ENCODE measurements around the gene PRKD2. TPM values are rescaled to one million over a fixed set of nuclear protein-coding genes. Genes with fewer than 3 reads are reported as not detected.

PRKD2 gene
- total RNA-seq, 4 donors from 2014 or later = 21.0 to 36.1 (median 30.2) TPM

DNA sequence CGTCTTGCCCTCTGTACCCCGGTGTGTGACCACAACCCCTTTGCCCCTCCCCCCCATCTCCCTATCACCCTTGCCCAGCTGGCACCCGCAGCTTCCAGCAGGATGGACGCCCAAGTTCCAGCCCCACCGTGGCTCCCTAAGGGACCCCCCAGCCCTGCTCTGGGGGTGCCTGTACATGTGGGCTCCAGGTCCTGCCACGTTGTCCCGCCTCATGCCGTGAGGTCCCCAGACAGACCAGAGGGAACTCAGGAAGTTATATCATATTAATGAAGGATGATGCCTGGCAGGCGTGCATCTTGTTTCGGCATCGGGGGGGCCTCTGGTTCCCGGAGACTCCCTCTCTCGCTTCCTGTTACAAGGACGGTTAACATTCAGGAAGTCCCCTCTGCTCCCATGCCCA is 90.5 kb downstream of the PRKD2 start:
- TF ChIP-seq, protein P1, sequence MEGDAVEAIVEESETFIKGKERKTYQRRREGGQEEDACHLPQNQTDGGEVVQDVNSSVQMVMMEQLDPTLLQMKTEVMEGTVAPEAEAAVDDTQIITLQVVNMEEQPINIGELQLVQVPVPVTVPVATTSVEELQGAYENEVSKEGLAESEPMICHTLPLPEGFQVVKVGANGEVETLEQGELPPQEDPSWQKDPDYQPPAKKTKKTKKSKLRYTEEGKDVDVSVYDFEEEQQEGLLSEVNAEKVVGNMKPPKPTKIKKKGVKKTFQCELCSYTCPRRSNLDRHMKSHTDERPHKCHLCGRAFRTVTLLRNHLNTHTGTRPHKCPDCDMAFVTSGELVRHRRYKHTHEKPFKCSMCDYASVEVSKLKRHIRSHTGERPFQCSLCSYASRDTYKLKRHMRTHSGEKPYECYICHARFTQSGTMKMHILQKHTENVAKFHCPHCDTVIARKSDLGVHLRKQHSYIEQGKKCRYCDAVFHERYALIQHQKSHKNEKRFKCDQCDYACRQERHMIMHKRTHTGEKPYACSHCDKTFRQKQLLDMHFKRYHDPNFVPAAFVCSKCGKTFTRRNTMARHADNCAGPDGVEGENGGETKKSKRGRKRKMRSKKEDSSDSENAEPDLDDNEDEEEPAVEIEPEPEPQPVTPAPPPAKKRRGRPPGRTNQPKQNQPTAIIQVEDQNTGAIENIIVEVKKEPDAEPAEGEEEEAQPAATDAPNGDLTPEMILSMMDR (IDR thresholded peaks at IDR 0.05) = no peak
- TF ChIP-seq POLR2A (IDR thresholded peaks at IDR 0.05) (no peak), EP300 (IDR thresholded peaks at IDR 0.05) (no peak)
- H3K4me3 ChIP-seq = no peak overlapping the region
- no peak for DNase-seq (ENCODE audit: low spot score in 2 of 2)
- H3K27me3 ChIP-seq = no peaks in the 10 kb centered on the region
- WGBS, 2 donors = 66% methylated on average over 7 to 13 of the region's 14 CpGs
- H3K9me3 ChIP-seq = no peaks in the 10 kb centered on the region
- H3K36me3 ChIP-seq = no peaks in the 10 kb centered on the region
- peak overlapping the region in 2 of 4 donors; percentile 86 to 92 for H3K27ac ChIP-seq
- H3K4me1 ChIP-seq = peaks cover 0 to 48% (median 29%) of the 10 kb centered on the region in 4 donors

DNA sequence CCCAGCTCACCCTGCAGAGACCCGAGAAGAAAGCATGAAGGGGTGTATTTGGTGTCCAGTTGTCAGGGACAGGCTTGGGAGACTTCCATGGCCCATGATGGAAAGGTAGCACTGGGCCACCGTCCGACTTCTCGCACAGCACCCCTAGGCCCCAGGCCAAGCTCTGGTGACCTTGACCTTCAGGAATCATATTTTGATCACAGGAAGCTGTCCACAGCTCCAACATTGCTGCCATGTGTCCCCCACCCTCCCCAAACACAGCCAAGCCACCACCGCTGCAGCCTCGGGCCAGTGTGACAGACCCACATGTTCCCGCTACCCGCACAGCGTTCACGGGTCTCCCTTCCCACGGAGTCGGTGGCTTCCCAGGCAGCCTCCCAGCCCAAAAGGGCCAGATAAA is 91.2 kb downstream of the PRKD2 start:
- no peak for TF ChIP-seq POLR2A (IDR thresholded peaks at IDR 0.05)
- no peak for TF ChIP-seq EP300 (IDR thresholded peaks at IDR 0.05)
- TF ChIP-seq, protein P1 (IDR thresholded peaks at IDR 0.05) = no peak
- Histone ChIP-seq H3K9me3 (no peaks in the 10 kb centered on the region), H3K27me3 (no peaks in the 10 kb centered on the region), H3K27ac (peak overlapping the region; percentile 41 to 92 (median 74)), H3K4me3 (no peak overlapping the region), H3K36me3 (no peaks in the 10 kb centered on the region), H3K4me1 (peaks cover 0 to 48% (median 36%) of the 10 kb centered on the region in 4 donors)
- 80 to 81% methylated on average over 12 of the region's 12 CpGs for WGBS, 2 donors
- DNase-seq (ENCODE audit: low spot score in 2 of 2) = no peak

DNA sequence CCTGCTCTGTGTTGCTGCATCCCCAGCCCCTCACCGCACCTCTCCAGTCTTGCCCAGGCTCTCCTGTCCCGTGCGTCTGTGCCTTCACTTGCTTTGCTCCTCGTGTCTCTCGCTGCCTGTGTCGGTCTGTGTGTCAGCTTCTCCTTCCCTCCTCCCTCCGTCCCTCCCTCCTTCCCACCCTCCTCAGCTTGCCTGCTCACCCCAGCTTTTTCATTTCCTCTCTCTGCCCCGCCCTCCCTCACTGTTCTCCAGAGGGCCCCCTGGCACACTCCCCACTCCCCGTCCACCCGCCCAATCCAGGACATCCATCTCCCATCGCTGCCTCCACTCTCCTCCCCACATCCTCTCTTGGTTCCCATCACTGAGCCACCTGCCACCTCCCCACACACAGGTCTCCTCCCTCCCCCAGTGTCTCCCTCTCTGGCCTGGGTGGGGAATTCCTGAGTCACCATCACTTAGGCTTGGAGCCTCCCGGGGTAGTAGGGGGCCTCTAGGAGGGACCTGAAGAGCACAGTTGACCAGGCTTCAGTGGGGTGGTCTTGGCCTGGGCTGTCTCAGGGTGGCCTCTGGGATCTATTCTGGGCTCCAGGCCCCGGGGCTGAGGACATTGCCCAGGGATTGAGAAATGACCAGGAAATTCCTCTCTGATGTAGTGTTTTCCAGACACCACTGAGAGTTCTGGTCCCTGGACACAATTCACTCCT is 91.8 kb downstream of the PRKD2 start, which contains the start of gene PTGIR:
TSS of gene PTGIR (minus strand) at position 132 of the 704 bp plus-strand sequence. CDS start 864 bp downstream, outside the sequence.
- Histone ChIP-seq H3K4me3 (peak within 1 kb of the TSS in 1 of 4 donors; percentile 29), H3K4me1 (peaks cover 0 to 52% (median 42%) of the 10 kb centered on the region in 4 donors), H3K27me3 (no peaks in the 10 kb centered on the region), H3K9me3 (no peaks in the 10 kb centered on the region), H3K36me3 (no peaks in the 10 kb centered on the region), H3K27ac (peak within 1 kb of the TSS; percentile 41 to 92 (median 74))
- peak; percentile 57 to 74 for DNase-seq (ENCODE audit: low spot score in 2 of 2)
- 17 to 23% methylated on average over 13 of the region's 13 CpGs for WGBS, 2 donors
- TF ChIP-seq POLR2A (IDR thresholded peaks at IDR 0.05) (no peak), EP300 (IDR thresholded peaks at IDR 0.05) (no peak)
- TF ChIP-seq, protein P1 (IDR thresholded peaks at IDR 0.05) = peak in 1 of 5 experiments; percentile 16

Small RNAs within 50 kb of the gene (small RNA-seq; reads per million reads assigned to genes)
- gene MIR320E (0.57 reads per million), gene RF00019 (not detected), gene RN7SL364P (not detected)

Other genes with a start within 250 kb of the PRKD2 start
- 1 to 10 TPM in 3 of 4 donors, under 1 TPM in 1; 0.90 to 7.4 (median 3.4) TPM for gene PNMA8A, start 245.6 kb downstream of the PRKD2 start, total RNA-seq
- gene PNMA8B, start 221.2 kb downstream of the PRKD2 start, total RNA-seq = 1 to 10 TPM; 3.1 to 4.2 (median 3.7) TPM
- 100 to 1,000 TPM; 123 to 167 (median 137) TPM for gene CALM3, start 115.8 kb downstream of the PRKD2 start, total RNA-seq
- gene PTGIR, start 92.0 kb downstream of the PRKD2 start, total RNA-seq = 10 to 100 TPM in 2 of 4 donors, 1 to 10 TPM in 2; 3.1 to 43.2 (median 12.7) TPM
- gene GNG8, start 80.9 kb downstream of the PRKD2 start, total RNA-seq = not detected
- gene DACT3, start 55.9 kb downstream of the PRKD2 start, total RNA-seq = 10 to 100 TPM in 1 of 4 donors, 1 to 10 TPM in 3; 7.1 to 11.7 (median 8.2) TPM
- gene FKRP, start 28.9 kb upstream of the PRKD2 start, total RNA-seq = 10 to 100 TPM; 15.7 to 20.4 (median 17.7) TPM
- 100 to 1,000 TPM in 1 of 4 donors, 10 to 100 TPM in 3; 77.4 to 127 (median 87.4) TPM for gene STRN4, start 29.3 kb upstream of the PRKD2 start, total RNA-seq
- 100 to 1,000 TPM in 1 of 4 donors, 10 to 100 TPM in 3; 76.8 to 107 (median 83.4) TPM for gene SLC1A5, start 71.5 kb upstream of the PRKD2 start, total RNA-seq
- 100 to 1,000 TPM in 1 of 4 donors, 10 to 100 TPM in 3; 32.1 to 108 (median 64.6) TPM for gene AP2S1, start 133.7 kb upstream of the PRKD2 start, total RNA-seq
- gene ARHGAP35, start 143.9 kb upstream of the PRKD2 start, total RNA-seq = 10 to 100 TPM; 43.3 to 50.3 (median 48.6) TPM

Data from tibial nerve (tissue), 4 donors.